Vagina (tissue), 2 donors: Measurements from ENCODE around the gene RSBN1. TPM values are rescaled to one million over a fixed set of nuclear protein-coding genes. Genes with fewer than 3 reads are reported as not detected.
A peak's percentile ranks its signal among the peaks of the same experiment; 100 is the strongest.

ENCODE experiments used
- DNase-seq, 2 donors: peaks; one replicate each; pipeline ENCODE4 v3.0.0-alpha.2; 2017; ENCODE audit errors: extremely low spot score in 2 of 2
- H3K27ac ChIP-seq: fragments of 200-600 bp; sonication (generic); one replicate; pipeline ENCODE4 v1.5.1; 2019
- H3K27me3 ChIP-seq: fragments of 200-600 bp; sonication (generic); one replicate; pipeline ENCODE4 v1.5.1; 2019
- H3K36me3 ChIP-seq, 2 donors: fragments of 200-600 bp; sonication (generic); one replicate each; pipeline ENCODE4 v1.5.1; 2017 to 2019
- H3K4me1 ChIP-seq: fragments of 200-600 bp; sonication (generic); one replicate; pipeline ENCODE4 v1.5.1; 2019
- H3K4me3 ChIP-seq, 2 donors: fragments of 200-600 bp; sonication (generic); 1 replicate in 1 of 2; 2 replicates in 1 of 2; pipeline ENCODE4 v1.5.1; 2016 to 2019
- H3K9me3 ChIP-seq: fragments of 200-600 bp; sonication (generic); one replicate; pipeline ENCODE4 v1.5.1; 2019
- POLR2A ChIP-seq, 2 donors: fragments of 450-650 bp; IDR thresholded peaks; one replicate each; pipeline ENCODE4 v1.6.1; 2017; ENCODE audit warnings: antibody characterized with exemption in 2 of 2, mild to moderate bottlenecking in 2 of 2, moderate library complexity in 2 of 2
- POLR2AphosphoS5 ChIP-seq, 2 donors: sonication (generic); formaldehyde crosslinking; IDR thresholded peaks; one replicate each; pipeline ENCODE4 v1.9.0; 2017; ENCODE audit warnings: antibody characterized with exemption in 2 of 2, mild to moderate bottlenecking in 2 of 2, low read depth in 1 of 2; ENCODE audit not compliant: insufficient read depth in 1 of 2
- intact Hi-C: fragments of 100-400 bp; cut with DNase I; formaldehyde crosslinking; loops from one replicate; pipeline ENCODE4 v1.15.1; 2023
- total RNA-seq: library from RNA; depleted of rRNA; stranded (reverse); fragments of >200 nt; gene quantifications from one replicate; pipeline ENCODE4 v1.2.3, GENCODE V29; 2016
- TF ChIP-seq, protein P1 (sequence below), 3 experiments: fragments of 450-650 bp in 2 of 3; fragments of 200-600 bp in 1 of 3; sonication (generic) in 1 of 3; IDR thresholded peaks; one replicate each; pipeline ENCODE4 v1.5.1; 2017 to 2019; ENCODE audit warnings: antibody characterized with exemption in 3 of 3, mild to moderate bottlenecking in 2 of 3, moderate library complexity in 2 of 3

Gene RSBN1
- total RNA-seq = 24.1 TPM

DNA sequence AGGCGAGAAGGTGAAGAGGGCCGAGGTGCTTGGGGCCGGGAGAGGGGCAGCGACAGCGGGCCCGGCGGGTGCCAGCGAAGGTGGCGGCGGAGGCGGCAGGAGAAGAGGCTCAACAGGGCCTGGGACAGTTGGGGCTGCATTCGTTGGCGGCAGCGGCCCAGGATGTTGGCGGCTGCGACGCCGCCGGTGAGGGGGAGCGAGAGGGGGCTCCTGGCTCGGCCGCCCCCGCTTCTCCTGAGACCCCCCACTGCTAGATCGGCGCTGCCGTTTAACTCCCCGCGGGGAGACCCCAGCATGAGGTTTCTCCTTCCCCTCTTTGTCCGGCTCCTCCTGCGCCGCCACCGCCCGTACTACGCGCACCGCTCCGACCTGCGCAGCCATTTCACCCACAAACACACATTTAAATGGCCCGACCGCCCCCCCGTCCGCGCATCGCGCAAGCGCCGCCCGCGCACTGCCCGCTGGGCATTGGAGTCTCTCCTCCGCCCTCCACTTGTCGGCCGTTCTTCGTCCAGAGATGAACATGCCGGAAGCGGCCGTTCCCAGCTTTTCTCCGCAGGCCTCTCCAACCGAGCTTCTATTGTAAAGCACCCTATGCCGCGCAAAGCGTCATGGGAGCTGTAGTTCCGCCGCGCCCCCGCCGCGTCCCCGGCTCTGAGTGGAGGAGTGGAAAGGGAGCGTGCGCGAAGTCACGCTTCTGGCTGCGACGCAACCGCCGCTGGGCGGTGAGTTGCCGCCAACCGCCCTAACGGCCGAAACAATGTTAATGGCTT is at the start of gene RSBN1:
TSS of gene RSBN1 (minus strand) at position 589 of the 773 bp plus-strand sequence. CDS start at position 525, 64 bp downstream.
- TF ChIP-seq POLR2AphosphoS5 (IDR thresholded peaks at IDR 0.05; ENCODE audit: insufficient read depth in 1 of 2, low read depth in 1 of 2) (peak; percentile 98 to 99), POLR2A (IDR thresholded peaks at IDR 0.05) (peak; percentile 45 to 93)
- TF ChIP-seq, protein P1, sequence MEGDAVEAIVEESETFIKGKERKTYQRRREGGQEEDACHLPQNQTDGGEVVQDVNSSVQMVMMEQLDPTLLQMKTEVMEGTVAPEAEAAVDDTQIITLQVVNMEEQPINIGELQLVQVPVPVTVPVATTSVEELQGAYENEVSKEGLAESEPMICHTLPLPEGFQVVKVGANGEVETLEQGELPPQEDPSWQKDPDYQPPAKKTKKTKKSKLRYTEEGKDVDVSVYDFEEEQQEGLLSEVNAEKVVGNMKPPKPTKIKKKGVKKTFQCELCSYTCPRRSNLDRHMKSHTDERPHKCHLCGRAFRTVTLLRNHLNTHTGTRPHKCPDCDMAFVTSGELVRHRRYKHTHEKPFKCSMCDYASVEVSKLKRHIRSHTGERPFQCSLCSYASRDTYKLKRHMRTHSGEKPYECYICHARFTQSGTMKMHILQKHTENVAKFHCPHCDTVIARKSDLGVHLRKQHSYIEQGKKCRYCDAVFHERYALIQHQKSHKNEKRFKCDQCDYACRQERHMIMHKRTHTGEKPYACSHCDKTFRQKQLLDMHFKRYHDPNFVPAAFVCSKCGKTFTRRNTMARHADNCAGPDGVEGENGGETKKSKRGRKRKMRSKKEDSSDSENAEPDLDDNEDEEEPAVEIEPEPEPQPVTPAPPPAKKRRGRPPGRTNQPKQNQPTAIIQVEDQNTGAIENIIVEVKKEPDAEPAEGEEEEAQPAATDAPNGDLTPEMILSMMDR (IDR thresholded peaks at IDR 0.05) = peak in 1 of 3 experiments; percentile 4
- H3K4me1 ChIP-seq = peaks cover 39% of the 10 kb centered on the region
- H3K36me3 ChIP-seq = no peaks in the 10 kb centered on the region
- intact Hi-C loops = no loop called here
- no peaks in the 10 kb centered on the region for H3K27me3 ChIP-seq
- H3K4me3 ChIP-seq = peak within 1 kb of the TSS; percentile 80 to 81
- peak; percentile 99 for DNase-seq
- peak within 1 kb of the TSS; percentile 95 for H3K27ac ChIP-seq
- H3K9me3 ChIP-seq = no peaks in the 10 kb centered on the region

DNA sequence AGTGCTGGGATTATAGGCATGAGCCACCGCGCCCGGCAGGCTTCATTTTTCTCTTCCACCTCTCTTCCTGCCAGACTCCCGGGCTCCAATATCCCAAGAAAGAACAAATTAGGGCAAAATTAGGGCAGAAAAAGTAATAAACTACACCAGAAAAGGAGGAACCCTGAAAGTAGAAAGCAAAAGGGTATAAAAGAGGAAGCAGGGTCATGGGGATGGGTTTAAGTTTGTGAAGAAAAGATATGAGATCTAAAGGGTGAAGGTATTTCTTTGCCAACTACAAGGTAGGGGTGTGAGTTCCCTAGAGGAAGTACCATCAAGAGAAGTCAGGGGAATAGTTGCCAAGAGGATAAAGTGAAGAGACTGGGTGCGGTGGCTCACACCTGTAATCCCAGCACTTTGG is 49.4 kb upstream of the RSBN1 start:
- no peak overlapping the region for H3K27ac ChIP-seq
- no peak overlapping the region for H3K4me3 ChIP-seq
- H3K27me3 ChIP-seq = no peaks in the 10 kb centered on the region
- H3K4me1 ChIP-seq = no peaks in the 10 kb centered on the region
- DNase-seq = no peak
- H3K9me3 ChIP-seq = no peaks in the 10 kb centered on the region
- no peaks in the 10 kb centered on the region for H3K36me3 ChIP-seq
- intact Hi-C loops = loop anchor here (5.0 kb wide), 1 partner anchor 1744 kb away; no protein-coding TSS in a partner anchor
- TF ChIP-seq POLR2AphosphoS5 (IDR thresholded peaks at IDR 0.05; ENCODE audit: insufficient read depth in 1 of 2, low read depth in 1 of 2) = no peak
- no peak for TF ChIP-seq POLR2A (IDR thresholded peaks at IDR 0.05)
- TF ChIP-seq, protein P1 (IDR thresholded peaks at IDR 0.05) = no peak

- H3K27me3 ChIP-seq = no peaks in the 10 kb centered on the region
- H3K4me3 ChIP-seq = no peak overlapping the region
- no peaks in the 10 kb centered on the region for H3K9me3 ChIP-seq
- TF ChIP-seq POLR2A (IDR thresholded peaks at IDR 0.05) (no peak), POLR2AphosphoS5 (IDR thresholded peaks at IDR 0.05; ENCODE audit: insufficient read depth in 1 of 2, low read depth in 1 of 2) (no peak)
- TF ChIP-seq, protein P1 (IDR thresholded peaks at IDR 0.05) = no peak
- intact Hi-C loops = loop anchor here (5.0 kb wide), 1 partner anchor 1744 kb away; no protein-coding TSS in a partner anchor
- no peaks in the 10 kb centered on the region for H3K4me1 ChIP-seq
- no peak for DNase-seq
- no peaks in the 10 kb centered on the region for H3K36me3 ChIP-seq
- no peak overlapping the region for H3K27ac ChIP-seq
These were observed 48.6 kb upstream of the RSBN1 start for GRCh38 chr1:113860891-113861290.

DNA sequence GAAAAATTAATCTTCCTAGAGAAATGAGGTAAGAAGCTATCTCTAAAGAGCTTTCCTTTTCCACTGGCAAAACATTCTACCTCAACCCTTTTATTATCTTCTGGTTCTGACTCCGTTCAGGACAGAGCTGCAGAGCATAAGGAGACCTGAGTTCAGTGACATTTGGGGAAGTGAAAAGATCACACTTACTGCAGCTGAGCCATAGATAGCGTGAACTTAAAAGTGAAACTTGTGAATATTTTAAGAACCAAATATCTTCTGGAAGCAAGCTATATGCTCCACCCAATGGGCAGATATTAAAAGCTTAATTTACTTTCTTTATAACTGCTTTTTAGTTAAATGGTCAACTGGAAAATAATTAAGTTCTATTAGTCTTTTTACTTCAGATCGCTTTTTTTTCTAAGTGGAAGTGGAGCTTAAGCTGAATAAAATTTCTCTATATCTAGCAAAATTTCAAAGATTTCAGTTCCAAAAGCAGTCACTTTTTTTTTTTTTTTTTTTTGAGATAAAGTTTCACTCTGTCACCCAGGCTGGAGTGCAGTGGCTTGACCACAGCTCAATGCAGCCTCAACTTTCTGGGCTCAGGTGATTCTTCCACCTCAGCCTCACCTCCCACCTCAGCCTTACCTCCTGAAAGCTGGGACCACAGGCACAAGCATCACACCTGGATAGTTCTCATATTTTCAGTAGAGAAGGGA is 47.4 kb upstream of the RSBN1 start:
- intact Hi-C loops = loop anchor here (5.0 kb wide), 1 partner anchor 1742 kb away; no protein-coding TSS in a partner anchor
- no peak for TF ChIP-seq POLR2A (IDR thresholded peaks at IDR 0.05)
- no peak for TF ChIP-seq POLR2AphosphoS5 (IDR thresholded peaks at IDR 0.05; ENCODE audit: insufficient read depth in 1 of 2, low read depth in 1 of 2)
- TF ChIP-seq, protein P1 (IDR thresholded peaks at IDR 0.05) = no peak
- no peaks in the 10 kb centered on the region for H3K4me1 ChIP-seq
- H3K9me3 ChIP-seq = no peaks in the 10 kb centered on the region
- no peaks in the 10 kb centered on the region for H3K27me3 ChIP-seq
- H3K36me3 ChIP-seq = no peaks in the 10 kb centered on the region
- DNase-seq = no peak
- no peak overlapping the region for H3K27ac ChIP-seq
- H3K4me3 ChIP-seq = no peak overlapping the region
